ENCODE data around the gene CNIH3.

Gene CNIH3

DNA sequence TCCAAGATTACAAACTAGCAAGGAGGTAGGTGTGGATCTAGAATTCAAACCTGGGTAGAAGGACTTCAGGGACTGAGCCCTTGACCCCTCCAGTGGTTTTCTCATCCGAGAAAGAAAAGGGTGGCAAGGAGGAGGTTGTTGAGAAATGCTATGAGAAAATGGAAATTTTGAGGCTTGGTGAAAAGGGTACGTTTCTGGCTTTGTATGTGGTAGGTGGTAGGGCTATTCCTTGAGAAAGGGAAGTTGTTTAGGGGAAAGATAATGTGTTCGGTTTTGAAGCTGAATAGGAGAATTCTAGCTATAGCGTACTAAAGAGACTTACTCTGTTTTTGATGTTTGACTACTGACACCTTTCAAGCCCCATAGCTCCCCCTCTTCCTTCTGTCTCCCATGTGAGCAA is 133.8 kb downstream of the CNIH3 start:
- no peak for DNase-seq

DNA sequence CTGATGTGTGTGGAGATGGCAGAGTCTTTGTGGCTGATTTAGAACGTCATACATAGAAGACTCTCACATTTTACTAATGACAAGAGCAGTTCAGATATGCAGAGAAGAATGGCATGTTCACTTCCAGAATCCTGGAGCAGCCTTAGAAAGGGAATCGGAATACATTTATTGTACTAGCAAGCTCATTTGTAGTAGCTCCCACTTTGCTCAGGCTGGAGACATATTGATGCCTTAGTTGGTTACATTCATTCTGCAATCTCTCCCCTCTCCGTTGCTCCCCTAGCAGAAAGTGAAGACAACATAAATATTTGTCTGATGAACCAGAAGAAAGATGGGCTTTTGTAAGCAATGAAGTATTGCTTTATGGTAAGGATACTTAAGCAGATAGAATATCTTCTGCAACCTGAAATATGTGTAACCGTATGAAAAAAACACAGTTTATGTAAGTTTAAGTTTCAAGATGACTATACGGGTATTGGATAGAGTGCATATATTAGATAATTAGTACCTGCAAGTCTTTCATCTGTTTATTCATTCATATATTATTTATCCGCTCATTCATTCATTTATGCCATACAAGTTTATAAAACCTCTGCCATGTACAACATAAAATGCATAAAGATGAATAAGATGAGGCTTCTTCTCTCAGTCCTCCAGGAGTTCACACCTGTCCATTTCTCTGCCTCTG is 135.7 kb downstream of the CNIH3 start:
- DNase-seq, result no peak

GRCh38 chr1:224753491-224753890 is 137.4 kb downstream of the CNIH3 start:
- DNase-seq, result no peak

DNA sequence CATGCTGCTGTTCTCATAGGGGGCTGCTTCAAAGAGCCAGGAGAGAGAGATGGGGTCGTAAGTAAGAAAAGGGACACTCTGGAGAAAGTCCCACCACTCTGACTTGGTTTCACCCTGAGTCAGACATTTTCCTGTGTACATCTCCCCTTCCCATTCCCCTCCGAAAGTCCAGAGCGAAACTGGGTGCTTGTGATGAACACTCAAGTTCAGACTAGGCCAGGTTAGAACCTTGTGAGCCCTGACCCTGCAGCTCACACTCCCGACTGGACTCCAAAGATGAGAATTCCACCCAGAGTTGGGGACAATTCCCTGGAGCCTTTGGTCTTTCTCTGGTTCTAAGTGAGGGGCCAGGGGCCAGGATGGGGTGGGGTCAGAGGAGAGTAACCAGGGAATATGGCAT is 139.5 kb downstream of the CNIH3 start:
- DNase-seq, result no peak

DNA sequence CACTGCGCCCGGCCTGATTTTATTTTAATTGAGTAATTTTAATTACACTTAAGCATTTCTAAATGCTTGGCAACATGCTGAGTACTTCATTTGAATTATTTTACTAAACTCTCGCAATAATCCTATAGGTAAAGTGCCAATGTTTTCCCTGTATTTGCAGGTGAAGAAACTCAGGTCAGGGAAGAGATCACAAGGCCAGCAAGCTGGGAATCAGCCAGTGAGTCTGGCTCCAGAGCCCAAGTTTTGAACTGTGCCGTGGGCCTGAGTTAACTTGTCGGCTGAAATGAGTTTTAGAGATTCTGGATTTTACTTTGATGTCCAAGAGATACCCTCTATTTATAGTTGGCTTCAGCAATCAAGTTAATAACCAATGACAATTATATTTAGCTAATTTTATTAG is 141.4 kb downstream of the CNIH3 start:
- no peak for DNase-seq

GRCh38 chr1:224759135-224759534 is 143.0 kb downstream of the CNIH3 start:
- no peak for DNase-seq

- DNase-seq, result no peak
Measured at GRCh38 chr1:224759681-224760091, 143.6 kb downstream of the CNIH3 start.

DNA sequence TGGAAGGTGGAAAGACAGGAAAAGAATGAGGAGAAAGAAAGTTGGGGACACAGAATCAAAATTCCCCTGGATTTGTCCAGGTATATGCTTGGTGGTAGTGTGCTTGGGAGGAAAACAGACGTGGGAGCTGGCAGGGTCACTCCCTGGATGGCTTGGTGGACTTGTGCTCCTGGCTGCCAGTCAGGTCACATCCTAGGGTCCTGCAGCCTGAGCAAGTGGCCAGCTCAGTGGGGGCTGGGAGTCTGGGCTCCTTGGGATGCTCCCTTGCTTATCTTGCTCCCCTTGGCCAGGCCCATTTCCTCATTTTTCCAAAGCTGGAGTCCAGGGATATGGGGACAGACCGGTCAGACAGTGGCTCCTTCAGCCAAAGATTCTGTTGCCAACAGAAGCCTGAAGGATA is 144.0 kb downstream of the CNIH3 start:
- DNase-seq, result no peak

DNA sequence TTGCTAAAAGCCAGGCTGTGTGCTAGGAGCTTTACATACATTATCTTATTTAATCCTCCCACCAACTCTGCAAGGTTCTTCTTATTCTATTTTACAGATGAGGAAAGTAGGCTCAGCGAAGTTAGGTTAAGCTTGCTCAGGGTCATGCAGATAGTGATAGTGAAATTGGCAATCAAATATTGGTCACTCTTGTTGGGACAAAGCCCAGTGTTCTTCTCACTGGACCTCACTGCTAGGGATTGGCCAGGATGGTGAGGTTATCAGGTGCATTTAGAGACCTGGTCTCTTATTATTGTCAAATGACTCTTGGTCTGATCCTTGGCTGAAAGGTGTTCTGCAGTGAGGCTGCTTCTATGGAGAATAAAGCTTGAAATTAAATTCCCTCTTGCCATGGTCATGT is 145.1 kb downstream of the CNIH3 start:
- no peak for DNase-seq

- no peak for DNase-seq
Measured at GRCh38 chr1:224762046-224762445, 145.9 kb downstream of the CNIH3 start.

DNA sequence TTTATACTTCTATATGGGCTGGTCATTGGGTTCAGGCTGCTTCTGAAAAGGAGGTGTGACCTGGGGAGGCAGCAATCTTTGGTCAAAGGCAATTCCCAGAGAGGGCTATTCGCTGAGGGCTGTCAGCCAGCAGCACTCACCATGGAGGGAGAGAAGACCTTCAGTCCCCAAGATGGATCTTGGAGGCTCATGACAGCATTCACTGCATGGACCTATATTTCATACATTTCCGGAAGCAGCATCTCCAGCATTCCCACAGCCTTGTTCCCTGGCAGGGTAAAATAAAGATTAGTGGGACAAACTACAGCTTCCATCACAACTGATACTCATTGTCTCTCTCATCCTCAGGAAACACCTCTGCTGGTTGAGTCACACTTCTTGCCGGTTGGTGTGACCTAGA is 146.6 kb downstream of the CNIH3 start:
- DNase-seq, result no peak

- DNase-seq, result no peak
Measured at GRCh38 chr1:224763126-224763775, 147.1 kb downstream of the CNIH3 start.

DNA sequence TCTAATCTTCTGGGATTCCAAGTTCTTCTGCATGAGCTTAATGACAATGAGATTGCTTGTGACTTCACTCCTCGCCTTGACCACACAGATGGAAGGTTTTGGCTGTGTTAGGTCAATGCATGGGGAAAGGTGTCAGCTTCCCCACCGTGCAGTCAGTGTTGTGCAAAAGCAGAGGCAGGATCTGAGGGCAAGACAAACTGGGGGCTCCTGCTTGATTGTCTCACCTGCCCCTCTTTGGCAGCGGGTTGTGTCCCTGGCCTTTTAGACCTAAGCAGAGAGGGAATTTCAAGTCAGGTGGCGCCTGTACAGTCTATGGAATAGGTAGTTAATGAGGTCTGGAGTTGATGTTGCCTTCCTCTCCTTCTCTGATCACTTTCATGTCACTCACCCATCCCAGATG is 150.1 kb downstream of the CNIH3 start:
- no peak for DNase-seq

GRCh38 chr1:224767031-224767430 is 150.9 kb downstream of the CNIH3 start:
- no peak for DNase-seq

- DNase-seq, result no peak
Measured at GRCh38 chr1:224767676-224768075, 151.6 kb downstream of the CNIH3 start.

GRCh38 chr1:224768971-224769370 is 152.9 kb downstream of the CNIH3 start:
- no peak for DNase-seq

- no peak for DNase-seq
Measured at GRCh38 chr1:224769452-224770335, 153.6 kb downstream of the CNIH3 start.

DNA sequence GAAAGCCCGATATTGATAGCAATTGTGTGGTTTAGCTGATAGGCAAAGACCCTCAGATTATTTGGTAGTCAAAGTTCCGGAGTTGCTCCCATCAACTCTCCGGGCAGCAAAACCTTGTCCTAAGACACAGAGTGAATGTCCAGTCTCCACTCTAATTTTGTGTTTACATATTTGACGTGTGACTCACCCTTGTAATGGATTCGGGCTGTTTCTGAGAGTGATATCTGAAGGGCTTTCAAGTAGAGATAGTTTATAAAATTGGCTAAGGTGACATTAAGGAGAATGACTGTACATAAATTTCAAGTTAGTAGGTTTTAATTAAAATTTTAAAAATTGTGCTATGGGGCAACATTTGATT is 154.2 kb downstream of the CNIH3 start:
- no peak for DNase-seq

- DNase-seq, result no peak
Measured at GRCh38 chr1:224773646-224774045, 157.5 kb downstream of the CNIH3 start.

DNA sequence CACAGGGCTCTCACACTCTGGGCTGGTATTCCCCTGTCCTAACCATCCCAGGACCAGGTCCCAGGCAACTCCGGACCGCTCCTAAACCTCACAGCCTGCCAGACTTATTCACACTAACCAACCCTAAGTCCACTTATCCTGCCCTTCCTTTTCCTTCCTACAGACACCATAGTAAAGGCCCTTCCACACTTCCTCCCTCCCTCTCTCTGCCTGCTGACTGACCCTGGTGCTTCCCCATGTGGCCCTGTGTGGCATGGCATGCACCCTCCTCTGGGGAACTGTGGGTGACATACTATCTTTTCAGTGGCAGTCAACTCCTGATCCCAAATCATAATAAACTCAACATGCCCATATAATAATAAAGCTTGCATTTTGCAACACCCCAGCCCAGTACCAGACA is 158.3 kb downstream of the CNIH3 start:
- DNase-seq, result no peak

GRCh38 chr1:224777180-224777579 is 161.1 kb downstream of the CNIH3 start:
- DNase-seq, result no peak

GRCh38 chr1:224779536-224779935 is 163.4 kb downstream of the CNIH3 start:
- DNase-seq, result no peak

- no peak for DNase-seq
Measured at GRCh38 chr1:224780736-224781135, 164.6 kb downstream of the CNIH3 start.

DNA sequence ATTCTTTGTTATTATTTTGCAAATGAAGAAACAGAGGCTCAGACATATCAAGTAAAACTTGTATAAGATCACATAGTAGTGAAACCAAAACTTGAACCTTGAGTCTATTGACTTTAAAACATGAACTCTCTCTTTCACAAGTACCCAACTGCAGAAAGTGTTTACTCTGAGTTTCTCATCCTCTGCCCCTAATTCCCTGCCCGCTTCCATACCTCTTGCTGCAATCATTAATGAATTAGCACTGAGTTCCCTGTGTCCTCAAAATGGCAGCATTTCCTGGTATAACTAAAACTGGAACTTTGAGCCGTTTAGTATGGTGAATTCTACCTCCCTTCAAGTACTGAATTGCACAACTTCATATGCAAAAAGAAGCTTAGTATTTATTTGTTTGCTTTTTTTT is 165.7 kb downstream of the CNIH3 start:
- DNase-seq, result no peak
